Fibroblast of villous mesenchyme (primary cell): ENCODE results near the gene GOT1. TPM values are rescaled to one million over a fixed set of nuclear protein-coding genes. Genes with fewer than 3 reads are reported as not detected.

Experiments used
- DNase-seq: peaks from one replicate; pipeline ENCODE4 v3.0.0-alpha.2; 2010; ENCODE audit warnings: low read depth
- H3K4me3 ChIP-seq: 2 replicates; pipeline ENCODE4 v1.5.1; 2011; ENCODE audit warnings: low read depth, mild to moderate bottlenecking, low read length
- CTCF ChIP-seq: IDR thresholded peaks from 2 replicates; pipeline ENCODE4 v1.5.1; 2012; ENCODE audit warnings: low read depth, mild to moderate bottlenecking, low read length; ENCODE audit not compliant: insufficient read depth
- total RNA-seq: library from RNA; depleted of rRNA; stranded (reverse); fragments of >200 nt; gene quantifications from 2 replicates; pipeline ENCODE4 v1.2.3, GENCODE V29; 2012

Gene GOT1
- total RNA-seq, 1 donor: 27.2 TPM

GRCh38 chr10:99360934-99361333 is 69.5 kb downstream of the GOT1 start:
- DNase-seq: no peak
- no peak overlapping the region for H3K4me3 ChIP-seq
- TF ChIP-seq CTCF: no peak

GRCh38 chr10:99358101-99358500 is 72.3 kb downstream of the GOT1 start:
- no peak overlapping the region for H3K4me3 ChIP-seq
- DNase-seq: no peak
- no peak for TF ChIP-seq CTCF

DNA sequence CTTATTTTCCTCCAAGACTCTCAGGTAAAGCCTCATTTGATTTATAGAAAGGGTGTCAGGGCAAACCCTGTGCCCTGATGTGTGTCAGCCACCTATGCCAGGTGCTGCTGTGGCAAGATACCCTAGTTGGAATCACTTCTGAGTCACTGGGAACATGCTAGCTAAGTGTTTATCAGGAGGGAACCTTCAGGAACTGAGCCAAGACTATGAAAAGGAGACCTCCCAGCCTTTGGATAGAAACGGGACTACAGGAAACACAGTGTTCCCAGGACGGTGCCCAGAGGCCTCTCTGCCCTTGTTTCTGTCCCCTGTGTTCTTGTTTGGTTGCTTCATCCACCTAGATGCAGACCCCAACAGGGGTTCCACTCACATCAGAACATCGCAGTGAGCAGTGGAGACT is 72.7 kb downstream of the GOT1 start:
- no peak for TF ChIP-seq CTCF
- H3K4me3 ChIP-seq: no peak overlapping the region
- no peak for DNase-seq

DNA sequence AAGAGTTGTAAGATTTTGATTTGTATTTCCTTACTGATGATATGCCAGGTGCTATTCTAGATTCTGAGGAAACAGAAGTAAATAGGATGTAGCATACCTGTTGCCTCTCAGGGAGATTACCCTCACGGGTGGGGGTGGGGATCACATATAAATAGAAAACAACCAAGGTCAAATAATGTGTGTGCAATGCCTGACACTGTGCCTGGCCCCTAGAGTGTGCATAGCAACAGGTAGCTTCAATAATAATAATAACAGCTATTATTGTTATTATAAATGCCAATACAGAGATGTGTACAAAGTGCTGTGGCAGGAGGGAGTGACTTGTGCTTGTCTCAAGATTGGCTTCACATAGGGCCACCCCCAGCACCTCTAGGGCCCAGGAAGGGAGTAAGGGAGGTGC is 77.2 kb downstream of the GOT1 start:
- H3K4me3 ChIP-seq: no peak overlapping the region
- DNase-seq: no peak
- TF ChIP-seq CTCF: no peak

- no peak overlapping the region for H3K4me3 ChIP-seq
- no peak for TF ChIP-seq CTCF
- no peak for DNase-seq
Observed at GRCh38 chr10:99347672-99348071, 82.8 kb downstream of the GOT1 start.

Other genes starting within 250 kb of the GOT1 start
- 5.6 and 12.2 TPM in 2 replicates for gene HPSE2, start 194.8 kb downstream of the GOT1 start, total RNA-seq
- 3.5 and 5.8 TPM in 2 replicates for gene CNNM1, start 101.3 kb downstream of the GOT1 start, total RNA-seq
- gene NKX2-3, start 102.3 kb upstream of the GOT1 start, total RNA-seq: not detected in 2 replicates
- 16.0 and 18.4 TPM in 2 replicates for gene SLC25A28, start 189.8 kb upstream of the GOT1 start, total RNA-seq
- gene ENTPD7, start 228.9 kb upstream of the GOT1 start, total RNA-seq: 43.2 and 48.4 TPM in 2 replicates